Tongue (tissue), 2 donors: Measurements from ENCODE around the gene ITGA7. TPM values are rescaled to one million over a fixed set of nuclear protein-coding genes. Genes with fewer than 3 reads are reported as not detected.

Experiments used
- DNase-seq: peaks from one replicate; pipeline ENCODE4 v3.0.0-alpha.2; 2015
- total RNA-seq: library from RNA; depleted of rRNA; stranded (reverse); fragments of >200 nt; gene quantifications from one replicate; pipeline ENCODE4 v1.2.3, GENCODE V29; 2014

Gene ITGA7
- total RNA-seq, 1 donor from 2014 or later = 278 TPM

GRCh38 chr12:55698965-55699364 is 8.7 kb downstream of the ITGA7 start:
- DNase-seq = no peak

- no peak for DNase-seq
Observed at GRCh38 chr12:55698241-55698955, 9.3 kb downstream of the ITGA7 start.

- DNase-seq = no peak
Observed at GRCh38 chr12:55697686-55698085, 10.0 kb downstream of the ITGA7 start.

DNA sequence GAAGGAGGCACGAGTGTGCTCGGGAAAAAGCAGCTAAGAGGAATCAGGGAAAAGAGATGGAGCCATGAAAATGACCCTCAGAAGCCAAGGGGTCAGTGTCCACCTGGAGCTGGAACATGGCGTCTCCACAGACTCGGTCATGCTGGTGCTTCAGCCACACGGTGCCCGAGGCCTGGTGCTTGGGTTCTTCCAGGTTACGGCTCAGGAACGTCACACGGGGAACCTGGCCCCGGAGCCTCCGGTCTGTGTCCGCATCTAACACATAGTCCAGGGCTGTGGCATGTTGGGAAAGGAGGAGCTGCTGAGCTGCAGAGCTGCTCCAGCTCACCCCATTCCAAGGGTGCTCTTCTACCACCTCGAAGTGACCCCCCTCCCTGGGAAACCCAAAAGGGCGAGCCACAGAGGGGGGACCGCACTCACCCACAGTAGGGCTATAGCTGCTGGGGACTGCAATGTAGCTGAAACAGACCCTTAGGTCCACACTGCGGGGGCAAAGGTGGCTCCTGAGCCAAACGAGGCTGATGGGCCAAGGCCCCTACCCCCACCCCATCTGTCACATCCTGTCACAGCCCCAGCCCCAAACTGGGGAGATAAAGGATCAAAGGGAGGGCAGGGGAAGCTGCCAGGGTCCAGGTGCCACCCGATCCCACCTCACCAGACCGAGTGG is 10.8 kb downstream of the ITGA7 start:
- DNase-seq = no peak

DNA sequence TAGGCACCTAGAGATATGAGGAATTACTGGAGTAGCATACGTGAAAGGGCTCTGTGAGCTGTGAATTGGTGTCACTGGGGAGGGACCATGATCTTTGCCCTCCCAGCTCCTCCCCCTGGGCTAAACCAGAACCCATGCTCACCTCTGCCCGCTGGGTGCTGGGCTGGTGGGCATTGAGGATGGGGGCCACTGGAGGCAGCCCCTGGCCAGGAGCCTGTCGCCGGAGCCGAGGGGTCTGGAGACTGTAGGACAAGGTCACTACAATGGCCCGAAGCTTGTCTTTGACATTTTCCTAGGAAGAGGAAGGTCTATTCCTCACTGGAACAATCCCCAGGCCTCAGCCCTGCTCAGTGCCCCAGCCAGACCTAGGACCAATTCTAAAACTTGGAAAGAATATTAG is 11.6 kb downstream of the ITGA7 start:
- no peak for DNase-seq

DNA sequence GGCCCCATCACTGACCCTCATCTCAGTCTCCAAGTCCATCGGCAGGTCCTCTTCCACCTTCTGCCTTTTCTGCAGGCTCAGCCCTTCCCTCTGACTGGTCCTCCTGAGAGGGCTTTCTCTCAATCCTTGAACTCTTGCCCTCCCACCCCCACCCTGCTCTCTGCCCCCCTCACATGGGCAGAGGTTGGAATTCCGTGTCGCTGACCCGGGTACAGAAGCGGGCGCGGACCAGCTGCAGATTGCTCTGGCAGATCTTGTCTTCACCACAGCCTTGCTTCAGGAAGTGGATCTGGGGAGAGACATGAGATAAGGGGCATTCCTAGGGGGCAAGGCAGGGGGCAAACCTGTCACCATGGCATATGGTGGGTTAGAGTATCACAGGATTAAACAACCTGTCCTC is 12.4 kb downstream of the ITGA7 start:
- no peak for DNase-seq

- DNase-seq = no peak
Observed at GRCh38 chr12:55694651-55695050, 13.1 kb downstream of the ITGA7 start.

GRCh38 chr12:55694188-55694515 is 13.6 kb downstream of the ITGA7 start:
- DNase-seq = no peak

DNA sequence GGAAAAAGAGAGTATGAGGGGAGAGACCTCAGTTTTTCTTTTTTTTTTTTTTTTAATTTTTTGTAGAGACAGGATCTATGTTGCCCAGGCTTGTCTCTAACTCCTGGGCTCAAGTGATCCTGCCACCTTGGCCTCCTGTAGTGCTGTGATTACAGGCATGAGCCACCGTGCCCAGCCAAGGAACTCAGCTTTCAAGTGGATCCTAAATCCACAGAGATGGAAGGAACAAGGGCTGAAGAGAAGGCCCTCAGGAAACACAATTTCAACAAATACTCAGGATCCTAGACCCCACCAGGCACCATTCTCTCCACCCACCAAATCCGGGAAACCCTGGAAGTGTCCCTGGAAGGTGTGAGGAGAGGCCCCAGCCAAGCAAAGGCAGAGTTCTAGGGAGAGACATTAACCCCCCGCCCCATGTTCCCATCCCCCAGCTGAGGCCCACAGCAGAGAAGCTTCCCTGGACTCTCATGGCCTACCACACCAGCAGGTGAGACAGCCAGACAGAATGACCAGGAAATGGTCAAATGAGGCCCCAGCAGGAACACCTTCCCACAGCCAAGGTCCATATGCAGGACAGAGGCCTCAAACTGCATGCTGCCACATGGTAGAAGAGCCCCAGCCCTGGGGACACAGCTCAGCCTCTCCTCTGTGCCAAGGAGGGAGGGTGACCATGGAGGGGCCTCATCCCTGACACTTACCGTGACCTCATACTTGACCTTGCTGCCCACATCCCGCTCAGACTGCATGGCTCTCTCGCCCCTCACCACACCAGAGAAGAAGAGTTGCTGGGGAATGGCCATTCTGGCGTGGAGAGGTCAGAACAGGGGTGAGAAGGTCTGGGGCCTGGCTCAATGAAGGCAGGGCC is 14.1 kb downstream of the ITGA7 start:
- DNase-seq = no peak

DNA sequence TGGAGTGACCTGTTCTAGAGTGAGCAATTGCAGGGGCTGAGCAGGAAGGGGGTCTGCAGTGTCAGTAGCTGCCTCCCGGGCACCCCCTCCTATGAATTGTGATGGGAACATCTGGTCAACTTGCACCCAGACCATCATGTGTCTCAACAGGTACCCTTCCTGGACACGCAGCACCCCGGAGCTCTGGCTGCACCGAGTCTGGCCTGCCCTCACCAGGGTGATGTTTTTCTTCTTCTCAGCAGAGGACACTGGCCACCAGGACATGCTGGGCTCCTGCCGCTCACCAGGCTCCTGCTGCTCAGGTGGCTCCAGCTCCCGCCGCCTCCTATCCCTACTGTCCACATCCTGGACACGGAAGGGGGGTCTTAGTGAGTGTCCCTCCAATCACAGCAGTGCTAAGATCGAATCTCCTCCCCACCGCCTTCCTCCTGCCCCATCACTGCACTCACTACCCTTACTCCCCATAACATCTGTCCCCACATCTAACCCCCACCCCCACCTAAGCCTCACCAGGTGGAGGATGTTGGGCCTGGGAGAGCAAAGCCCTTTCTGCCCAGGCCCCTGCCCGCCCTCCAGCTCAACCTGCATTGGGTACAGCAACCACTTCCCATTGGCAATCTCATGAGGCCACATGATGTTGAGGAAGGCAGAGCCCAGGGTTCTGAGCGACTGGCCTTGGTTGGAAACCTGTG is 14.9 kb downstream of the ITGA7 start:
- DNase-seq = no peak

- DNase-seq = no peak
Observed at GRCh38 chr12:55688716-55689655, 18.7 kb downstream of the ITGA7 start.

DNA sequence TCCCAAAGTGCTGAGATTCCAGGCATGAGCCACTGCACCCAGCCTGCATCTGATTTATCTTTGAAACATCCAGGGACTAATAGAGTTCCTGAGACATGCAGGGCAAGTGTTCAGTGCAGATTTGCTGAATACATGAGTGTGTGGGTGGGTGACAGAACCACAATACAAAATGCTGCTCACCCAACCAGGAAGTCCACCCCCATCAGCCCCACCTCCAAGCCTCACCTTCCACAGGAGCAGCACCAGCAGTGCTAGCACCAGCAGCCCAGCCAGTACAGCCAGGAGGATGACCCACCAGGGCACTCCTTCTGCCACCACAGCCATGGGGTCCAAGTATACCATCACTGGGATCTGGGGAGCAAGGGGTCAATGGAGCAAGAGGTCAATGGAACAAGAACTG is 20.0 kb downstream of the ITGA7 start:
- no peak for DNase-seq

- DNase-seq = no peak
Observed at GRCh38 chr12:55686366-55687010, 21.2 kb downstream of the ITGA7 start.

DNA sequence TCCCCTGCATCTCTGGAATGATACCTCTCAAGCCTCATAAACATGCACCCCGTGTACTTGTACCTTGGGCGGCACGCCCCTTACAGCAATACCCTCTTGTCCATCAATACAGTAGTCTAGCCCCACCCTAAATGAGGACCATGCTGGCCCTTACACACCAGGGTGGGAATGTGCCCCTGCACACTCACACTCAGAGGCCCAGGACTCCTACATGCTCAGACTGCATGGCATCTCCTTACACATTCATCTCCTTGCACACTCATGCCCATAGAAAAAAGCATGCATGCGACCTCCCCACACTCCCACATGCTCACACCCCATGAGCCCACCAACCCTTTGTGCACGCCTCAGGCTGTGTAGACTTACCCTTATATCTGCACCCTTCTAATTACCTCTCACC is 22.0 kb downstream of the ITGA7 start:
- DNase-seq = no peak

DNA sequence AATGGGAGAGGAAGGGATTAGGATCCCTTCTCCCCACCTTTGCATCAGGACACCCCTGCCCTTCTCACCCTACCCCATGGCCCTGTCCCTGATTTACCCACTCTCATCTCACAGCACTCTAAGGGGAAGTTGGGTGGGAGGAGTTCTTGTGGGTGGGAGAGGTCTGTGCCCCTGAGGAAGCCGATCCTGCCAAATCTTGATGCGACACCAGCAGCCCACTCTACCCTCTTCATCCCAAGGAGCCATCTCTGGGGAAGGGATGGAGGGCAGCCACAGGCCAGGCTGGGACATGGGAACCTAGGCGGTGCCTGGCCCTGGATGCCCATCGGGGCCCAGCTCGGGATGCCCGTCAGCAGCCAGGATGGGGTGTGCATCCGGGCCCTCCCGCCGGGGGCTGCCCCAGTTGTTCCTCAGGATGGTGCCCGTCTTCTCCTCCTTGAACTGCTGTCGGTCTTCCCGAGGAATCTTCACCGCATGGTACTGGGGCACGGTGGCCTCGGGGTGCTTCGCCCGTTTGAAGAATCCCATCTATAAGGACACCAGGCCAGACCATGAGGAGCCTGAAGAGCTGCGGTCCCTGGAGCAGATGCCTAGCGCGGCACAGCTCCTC is 22.8 kb downstream of the ITGA7 start:
- DNase-seq = no peak

- no peak for DNase-seq
Observed at GRCh38 chr12:55683676-55684075, 24.0 kb downstream of the ITGA7 start.

- DNase-seq = no peak
Observed at GRCh38 chr12:55682087-55682796, 25.5 kb downstream of the ITGA7 start.

DNA sequence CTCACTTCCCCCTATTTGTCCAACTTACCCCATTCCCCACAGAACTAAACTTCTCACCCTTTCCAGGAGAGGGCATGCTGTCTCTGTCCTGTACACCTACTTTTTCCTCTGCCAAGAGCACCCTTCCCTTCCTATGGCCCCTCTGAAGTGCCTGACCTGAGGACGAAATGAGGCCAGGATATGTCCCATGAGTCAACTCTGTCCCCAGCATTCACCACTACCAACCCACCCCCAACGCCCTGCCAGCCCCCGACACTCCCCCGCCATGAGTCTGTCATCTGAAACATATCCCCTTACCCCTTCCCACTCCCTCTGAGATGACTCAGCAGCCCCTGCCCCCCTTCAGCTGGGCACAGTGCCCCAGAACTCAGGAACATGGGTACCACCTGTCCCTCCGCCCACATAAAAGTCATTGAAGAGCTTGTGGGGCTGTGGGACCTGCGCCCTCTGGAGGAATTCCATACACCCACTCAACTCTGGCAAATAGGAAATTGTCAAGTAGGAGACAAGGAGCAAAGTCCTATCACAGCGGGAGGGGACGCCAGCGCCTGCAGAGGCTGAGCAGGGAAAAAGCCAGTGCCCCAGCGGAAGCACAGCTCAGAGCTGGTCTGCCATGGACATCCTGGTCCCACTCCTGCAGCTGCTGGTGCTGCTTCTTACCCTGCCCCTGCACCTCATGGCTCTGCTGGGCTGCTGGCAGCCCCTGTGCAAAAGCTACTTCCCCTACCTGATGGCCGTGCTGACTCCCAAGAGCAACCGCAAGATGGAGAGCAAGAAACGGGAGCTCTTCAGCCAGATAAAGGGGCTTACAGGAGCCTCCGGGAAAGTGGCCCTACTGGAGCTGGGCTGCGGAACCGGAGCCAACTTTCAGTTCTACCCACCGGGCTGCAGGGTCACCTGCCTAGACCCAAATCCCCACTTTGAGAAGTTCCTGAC is 26.3 kb downstream of the ITGA7 start:
- DNase-seq = peak; percentile 91

- DNase-seq = no peak
Observed at GRCh38 chr12:55679691-55680090, 28.0 kb downstream of the ITGA7 start.
